HL-60 (cell line): Measurements from ENCODE around the gene CWH43.

Experiments
- DNase-seq, 2 experiments: peaks; one replicate each; pipeline ENCODE4 v3.0.0-alpha.2; 2010 to 2020; ENCODE audit warnings: low read depth in 1 of 2, low spot score in 1 of 2
- H3K27ac ChIP-seq: fragments of 250-450 bp; sonication (Bioruptor Pico); replicated peaks from 2 replicates; pipeline ENCODE4 v1.5.1; 2020; ENCODE audit warnings: mild to moderate bottlenecking, moderate library complexity
- H3K27me3 ChIP-seq: fragments of 250-450 bp; sonication (Bioruptor Pico); 2 replicates; pipeline ENCODE4 v1.5.1; 2021; ENCODE audit warnings: mild to moderate bottlenecking, moderate library complexity; ENCODE audit not compliant: insufficient read depth, poor library complexity, severe bottlenecking
- H3K4me3 ChIP-seq: replicated peaks from 2 replicates; pipeline ENCODE4 v1.5.1; 2011; ENCODE audit warnings: mild to moderate bottlenecking, control low read depth, low read length; ENCODE audit not compliant: insufficient read depth
- CTCF ChIP-seq: IDR thresholded peaks from one replicate; pipeline ENCODE4 v1.5.1; 2011; ENCODE audit warnings: low read length, control low read depth, inconsistent platforms; ENCODE audit not compliant: insufficient read depth
- GABPA ChIP-seq: IDR thresholded peaks from 2 replicates; pipeline ENCODE4 v1.6.1; 2012; ENCODE audit warnings: low read depth
- POLR2AphosphoS5 ChIP-seq: IDR thresholded peaks from 2 replicates; pipeline ENCODE4 v1.6.1; 2012; ENCODE audit warnings: low read depth
- REST ChIP-seq: IDR thresholded peaks from 2 replicates; pipeline ENCODE4 v1.6.1; 2012; ENCODE audit warnings: low read depth; ENCODE audit not compliant: insufficient replicate concordance
- SPI1 ChIP-seq: IDR thresholded peaks from 2 replicates; pipeline ENCODE4 v1.6.1; 2012; ENCODE audit warnings: low read depth, mild to moderate bottlenecking, borderline replicate concordance

Gene CWH43

GRCh38 chr4:48970471-48970921 lies 15.6 kb upstream of the CWH43 start:
- H3K27me3 ChIP-seq, result no peaks in the 10 kb centered on the region
- H3K4me3 ChIP-seq, result no peak overlapping the region
- no peak overlapping the region for H3K27ac ChIP-seq
- TF ChIP-seq CTCF, result no peak
- no peak for TF ChIP-seq GABPA
- TF ChIP-seq SPI1, result no peak
- TF ChIP-seq REST, result no peak
- TF ChIP-seq POLR2AphosphoS5, result no peak
- DNase-seq, result no peak

DNA sequence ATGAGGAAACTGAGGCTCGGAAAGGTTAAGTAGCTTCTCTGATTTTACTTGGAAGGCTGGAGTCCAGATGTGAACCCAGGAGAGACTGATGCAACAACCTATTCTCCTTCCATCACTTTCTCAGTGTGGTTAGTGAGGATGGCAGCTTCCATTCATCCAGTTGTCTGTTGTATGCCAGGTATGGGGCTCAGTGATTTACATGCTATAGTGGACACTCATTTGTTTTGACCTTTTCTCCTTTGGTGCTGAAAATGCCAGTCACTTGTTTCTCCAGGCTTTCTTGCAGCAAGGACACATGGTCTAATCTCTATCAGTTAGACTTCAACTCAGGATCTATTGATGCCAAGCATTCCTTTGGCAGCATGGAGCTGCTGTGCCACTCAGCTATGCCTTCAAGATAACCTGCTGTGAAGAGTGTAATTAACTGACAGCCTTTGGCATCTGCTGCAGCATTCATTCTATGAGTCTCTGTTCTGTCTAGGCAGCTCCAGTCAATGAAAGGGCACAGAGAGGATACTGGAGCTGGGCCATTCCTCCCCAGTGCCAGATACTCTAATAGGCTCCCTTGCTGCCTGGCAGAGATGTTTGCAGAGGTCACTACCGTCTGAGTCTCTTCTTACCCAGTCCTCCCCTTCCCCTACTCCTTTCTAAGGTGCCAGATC lies 11.0 kb upstream of the CWH43 start:
- DNase-seq, result no peak
- H3K4me3 ChIP-seq, result no peak overlapping the region
- TF ChIP-seq SPI1, result no peak
- TF ChIP-seq REST, result no peak
- no peak for TF ChIP-seq POLR2AphosphoS5
- TF ChIP-seq GABPA, result no peak
- TF ChIP-seq CTCF, result no peak
- no peaks in the 10 kb centered on the region for H3K27me3 ChIP-seq
- H3K27ac ChIP-seq, result no peak overlapping the region

- TF ChIP-seq SPI1, result no peak
- TF ChIP-seq CTCF, result no peak
- TF ChIP-seq REST, result no peak
- no peak for TF ChIP-seq GABPA
- no peak for TF ChIP-seq POLR2AphosphoS5
- no peaks in the 10 kb centered on the region for H3K27me3 ChIP-seq
- no peak overlapping the region for H3K4me3 ChIP-seq
- no peak overlapping the region for H3K27ac ChIP-seq
- DNase-seq, result no peak
These were observed 10.0 kb upstream of the CWH43 start for GRCh38 chr4:48976041-48976440.
